HuH-7.5 (cell line): Measurements from ENCODE around the gene ATXN7L1.
A peak's percentile ranks its signal among the peaks of the same experiment; 100 is the strongest.

Experiments used
- DNase-seq: peaks from one replicate; pipeline ENCODE4 v3.0.0; 2011; ENCODE audit warnings: low spot score

The ATXN7L1 gene

DNA sequence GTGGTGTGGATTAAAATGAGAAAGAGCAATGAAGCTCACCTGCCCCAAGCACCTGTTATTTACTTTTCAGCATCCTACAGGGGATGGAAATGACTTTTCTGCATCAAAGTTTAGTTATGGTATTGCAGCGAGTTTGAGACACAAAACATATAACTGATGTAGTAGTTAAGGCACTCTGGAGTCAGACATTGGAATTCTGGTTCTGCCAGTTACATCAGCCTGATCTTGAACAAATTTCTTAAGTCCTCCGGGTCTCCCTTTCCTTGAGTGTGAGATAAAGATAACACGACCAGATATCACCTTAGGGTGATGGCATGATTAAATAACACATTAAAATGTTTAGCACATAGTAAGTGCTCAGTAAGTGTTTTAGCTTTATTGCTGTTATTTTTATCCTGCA is 97.4 kb downstream of the ATXN7L1 start:
- no peak for DNase-seq

DNA sequence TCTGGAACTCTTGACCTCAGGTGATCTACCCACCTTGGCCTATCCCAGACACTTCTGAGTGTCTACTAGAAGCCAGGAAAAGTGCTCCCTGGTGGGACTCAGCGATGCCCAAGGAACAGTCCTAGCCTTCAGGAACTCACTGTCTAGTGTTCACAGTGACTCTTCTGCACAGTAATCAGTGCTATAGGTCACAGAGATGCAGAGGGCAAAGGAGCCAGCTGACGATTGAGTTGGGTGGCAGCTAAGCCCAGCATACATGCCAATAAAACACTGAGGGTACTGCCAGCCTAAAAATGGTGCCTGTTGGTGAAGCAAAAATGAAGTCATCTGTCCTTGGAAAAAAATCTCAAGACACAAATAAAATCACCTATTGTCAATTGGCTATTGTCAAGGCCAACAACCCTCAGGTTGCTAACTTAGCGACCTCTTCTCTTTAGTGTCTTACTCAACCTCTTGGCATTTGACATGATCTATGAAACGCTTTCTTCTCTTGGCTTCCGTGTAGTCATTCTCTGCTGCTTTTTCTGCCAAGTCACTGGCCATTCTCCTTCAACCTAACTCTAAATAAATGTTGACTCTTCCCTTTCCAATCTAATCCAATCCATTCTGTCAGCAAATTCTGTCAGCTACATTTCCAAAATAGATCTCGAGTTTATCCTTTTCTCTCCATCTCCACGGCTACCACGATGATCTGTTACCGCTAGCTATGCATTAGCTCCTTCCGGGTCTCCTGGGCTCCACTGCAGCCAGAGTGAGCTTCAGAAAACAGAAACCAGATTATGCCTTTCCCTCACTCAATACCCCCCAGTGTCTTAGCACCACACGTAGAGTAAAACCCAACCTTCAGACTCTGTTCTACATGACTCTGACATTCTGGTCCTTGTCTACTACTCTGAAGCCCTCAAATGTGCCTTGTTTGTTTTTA is 99.2 kb downstream of the ATXN7L1 start:
- no peak for DNase-seq

DNA sequence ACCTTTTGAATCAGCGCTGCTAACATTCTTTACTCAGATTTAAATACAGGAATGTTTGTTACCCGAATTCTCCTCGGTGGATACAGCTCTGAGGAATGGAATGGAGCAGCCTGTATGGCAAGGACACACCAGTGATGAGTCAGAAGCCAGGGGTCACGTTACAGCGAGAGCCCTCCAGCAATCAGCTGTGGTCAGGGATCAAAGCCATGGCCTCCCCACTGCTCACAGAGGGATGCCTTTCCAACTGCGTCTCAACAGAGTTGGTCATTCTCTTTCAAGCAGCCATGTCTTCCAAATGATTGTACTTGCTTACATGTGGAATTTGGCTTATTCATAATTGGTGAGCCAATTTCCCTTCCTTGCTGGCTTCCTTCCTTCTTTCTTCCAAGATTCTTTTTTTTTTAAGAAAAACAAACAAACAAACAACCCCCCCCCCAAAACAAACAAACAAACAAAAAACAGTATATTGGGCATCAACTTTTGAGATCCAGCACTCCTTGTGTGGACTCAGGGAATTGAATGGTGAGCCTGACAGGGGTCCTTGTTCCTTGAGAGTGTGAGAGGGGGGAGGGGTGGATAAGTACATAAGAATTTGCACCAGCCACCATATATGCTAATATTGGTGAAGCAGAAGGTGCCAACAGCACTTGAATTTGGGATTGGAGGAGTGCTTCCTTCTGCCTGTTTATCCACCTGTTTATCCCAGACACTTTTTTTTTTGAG is 100.2 kb downstream of the ATXN7L1 start:
- DNase-seq, result no peak

DNA sequence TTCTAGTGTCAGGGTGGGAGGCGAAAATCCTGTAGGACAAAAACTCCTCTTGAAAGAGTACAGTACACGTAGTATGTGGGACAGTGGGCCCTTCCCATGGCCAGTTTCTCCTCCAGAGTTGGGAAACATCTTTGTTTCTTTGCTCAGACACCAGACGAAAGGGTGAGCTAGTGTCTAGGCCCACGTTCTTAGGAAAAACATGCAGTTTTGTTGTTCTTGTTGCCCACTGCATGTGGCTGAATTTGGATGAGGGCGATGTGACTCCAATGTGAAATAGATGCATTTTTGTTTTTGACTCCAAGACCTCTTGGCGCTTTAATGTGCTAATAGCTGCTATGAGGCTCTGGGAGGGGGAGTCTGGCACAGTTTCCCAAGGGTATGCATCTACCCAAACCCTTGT is 100.8 kb downstream of the ATXN7L1 start:
- DNase-seq, result no peak

DNA sequence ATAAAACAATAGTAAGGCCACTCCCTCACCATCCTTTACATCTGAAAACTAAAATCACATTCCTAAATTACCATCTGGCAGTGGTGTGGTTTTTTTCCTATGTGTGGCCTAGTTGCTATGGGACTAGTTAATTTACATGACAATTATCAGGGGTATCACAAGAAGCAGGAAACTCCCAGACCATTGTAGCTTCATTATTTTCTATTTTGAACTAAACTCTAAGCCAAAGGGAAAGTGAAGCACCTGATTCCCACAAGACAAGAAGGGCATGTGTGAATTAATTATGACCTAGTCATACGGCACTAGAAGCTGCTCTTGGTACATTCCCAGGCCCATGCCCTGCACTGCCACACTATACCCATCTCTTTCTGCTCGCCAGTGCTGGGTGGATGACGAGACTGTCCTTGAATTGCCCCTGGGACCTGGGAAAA is 103.4 kb downstream of the ATXN7L1 start:
- DNase-seq, result no peak

DNA sequence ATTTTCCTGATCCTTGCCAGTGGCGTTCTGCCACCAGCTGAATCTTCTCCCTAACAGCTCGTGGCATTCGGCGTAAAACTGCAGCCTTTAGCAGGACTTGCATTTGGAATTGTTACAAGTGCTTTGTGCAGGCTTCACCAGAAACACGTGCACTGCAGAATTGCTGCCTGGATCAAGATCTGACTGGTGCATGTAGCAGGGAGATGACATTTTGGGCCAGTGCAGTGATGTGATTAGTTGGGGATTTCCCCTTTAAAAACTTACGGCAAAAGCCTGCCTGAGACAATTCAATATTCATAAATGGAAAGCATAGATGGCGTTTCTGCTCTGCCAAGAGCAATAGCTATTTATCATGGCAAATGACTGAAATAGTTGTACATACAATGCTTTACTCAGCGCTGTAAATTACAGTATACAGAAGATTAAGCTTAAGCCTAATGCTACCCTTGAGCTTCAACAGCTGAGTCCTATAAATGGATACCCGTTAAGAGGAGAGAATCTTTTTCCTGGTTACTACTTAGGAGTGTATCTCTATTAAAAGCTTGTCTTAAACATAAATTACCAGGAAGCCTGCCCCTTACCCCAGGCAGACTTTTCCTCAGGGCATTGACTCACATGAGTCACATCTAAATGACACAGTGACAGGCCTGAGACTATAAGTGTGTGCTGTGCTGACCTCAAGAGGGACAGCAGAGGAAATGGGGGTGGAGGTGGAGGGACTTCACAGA is 106.3 kb downstream of the ATXN7L1 start:
- no peak for DNase-seq

DNA sequence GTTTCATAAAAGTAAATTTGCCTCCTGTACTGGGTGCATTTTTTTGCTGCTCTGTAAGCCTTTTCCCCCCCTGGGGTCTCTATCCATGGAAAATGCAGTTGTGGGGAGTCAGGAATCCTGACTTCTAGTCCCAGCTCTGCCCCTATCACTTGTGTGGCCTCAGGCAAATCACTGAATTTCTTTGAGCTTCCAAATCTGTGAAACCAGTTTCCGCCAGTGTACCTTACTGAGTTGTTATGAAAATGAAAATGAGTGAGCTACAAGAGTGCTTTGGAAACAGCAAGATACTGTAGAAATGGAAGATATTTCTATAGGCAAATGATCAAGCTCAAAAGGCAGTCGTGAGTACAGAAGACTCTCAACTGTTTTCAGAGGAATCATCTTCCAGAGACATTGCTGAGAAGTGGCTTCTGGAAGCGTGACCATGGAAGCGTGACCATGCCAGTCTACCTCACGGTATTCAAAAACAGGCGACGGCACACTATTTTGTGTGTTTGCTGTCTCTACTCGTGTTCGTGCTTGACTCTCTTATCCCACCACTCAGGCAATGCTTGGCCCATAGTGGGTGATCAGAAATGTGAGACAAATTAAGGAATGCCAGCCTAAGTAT is 107.4 kb downstream of the ATXN7L1 start:
- DNase-seq, result no peak

DNA sequence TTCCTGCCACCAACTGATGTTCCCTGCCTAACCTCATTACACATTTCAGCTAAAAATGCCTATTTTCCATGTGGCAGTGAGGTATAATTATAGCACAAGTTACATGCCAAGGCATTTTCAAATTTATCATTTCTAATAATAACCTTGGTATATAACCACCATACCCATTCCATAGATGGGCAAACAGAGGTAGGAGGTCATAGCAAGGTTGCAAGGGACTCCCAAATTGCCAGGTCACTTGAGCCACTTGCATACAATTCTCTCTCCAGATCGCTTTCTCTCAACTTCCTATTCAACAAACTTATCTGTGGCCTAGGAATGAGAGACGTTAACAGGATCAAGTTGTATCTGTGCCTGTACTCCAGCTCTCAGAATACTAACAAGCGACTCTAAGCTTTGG is 108.3 kb downstream of the ATXN7L1 start:
- DNase-seq, result no peak

DNA sequence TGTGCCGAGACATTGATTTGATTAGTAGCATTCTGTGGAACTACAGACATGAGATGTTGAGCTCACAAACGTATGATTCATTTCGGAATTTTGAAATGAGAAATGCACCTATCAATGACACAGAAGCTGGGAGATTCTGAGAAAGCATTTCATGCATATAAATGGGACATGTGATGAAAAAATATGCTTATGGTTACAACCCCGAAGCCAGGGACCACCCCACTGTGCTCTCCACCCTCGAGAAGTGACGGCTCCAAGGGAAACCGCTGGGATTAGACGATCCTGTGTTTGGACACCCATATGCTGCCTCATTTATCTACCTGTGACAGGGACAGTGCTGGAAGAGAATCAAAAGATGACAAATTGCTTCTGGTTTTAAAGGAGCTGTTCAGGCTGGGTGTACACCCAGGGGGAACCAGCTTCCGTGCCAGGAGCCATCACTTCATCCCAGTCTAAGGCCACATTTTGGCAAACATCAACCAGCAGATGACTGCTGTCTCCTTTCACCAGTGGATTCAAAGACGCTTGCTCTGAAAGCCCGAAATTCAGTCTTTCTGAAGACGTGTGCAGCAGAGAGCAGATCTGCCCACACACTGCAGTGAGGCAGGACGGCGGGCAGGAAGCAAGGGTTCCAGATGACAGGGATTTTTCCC is 109.9 kb downstream of the ATXN7L1 start:
- no peak for DNase-seq

DNA sequence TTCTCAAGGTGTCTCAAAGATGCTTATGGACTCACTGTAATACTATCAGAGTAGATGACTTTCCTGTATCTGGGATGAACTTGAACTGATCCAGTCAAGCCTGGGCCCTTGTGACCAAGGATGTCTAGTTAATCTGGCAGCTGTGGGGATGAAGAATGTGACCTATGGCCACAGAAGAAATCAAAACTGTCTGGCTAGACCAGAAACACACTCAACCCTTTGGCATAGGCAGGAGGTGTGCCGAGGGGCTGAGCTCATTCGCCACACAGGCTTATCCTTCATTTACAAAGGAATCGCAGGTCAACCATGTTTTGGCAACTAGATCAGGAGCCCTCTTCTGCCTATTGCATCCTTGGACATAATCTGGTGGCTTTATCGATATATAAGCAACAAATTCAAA is 110.6 kb downstream of the ATXN7L1 start:
- no peak for DNase-seq

DNA sequence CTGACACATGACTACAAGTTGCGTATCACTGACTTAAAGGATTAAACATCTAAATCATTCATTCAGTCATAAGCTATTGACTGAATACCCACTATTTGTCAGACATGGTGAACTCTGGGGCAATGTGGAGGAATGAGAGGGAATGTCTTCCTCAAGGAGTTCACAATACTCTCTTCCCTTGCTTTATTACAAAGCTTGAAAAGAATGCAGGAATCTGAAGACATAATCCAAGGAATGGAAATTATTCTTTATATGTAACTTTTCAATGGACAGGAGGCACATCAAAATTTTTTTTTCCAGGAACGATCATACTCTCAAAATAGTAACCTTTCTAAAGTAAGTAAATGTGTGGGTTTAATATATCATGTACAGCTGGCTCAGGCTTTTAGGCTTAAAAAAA is 111.9 kb downstream of the ATXN7L1 start:
- DNase-seq, result no peak

DNA sequence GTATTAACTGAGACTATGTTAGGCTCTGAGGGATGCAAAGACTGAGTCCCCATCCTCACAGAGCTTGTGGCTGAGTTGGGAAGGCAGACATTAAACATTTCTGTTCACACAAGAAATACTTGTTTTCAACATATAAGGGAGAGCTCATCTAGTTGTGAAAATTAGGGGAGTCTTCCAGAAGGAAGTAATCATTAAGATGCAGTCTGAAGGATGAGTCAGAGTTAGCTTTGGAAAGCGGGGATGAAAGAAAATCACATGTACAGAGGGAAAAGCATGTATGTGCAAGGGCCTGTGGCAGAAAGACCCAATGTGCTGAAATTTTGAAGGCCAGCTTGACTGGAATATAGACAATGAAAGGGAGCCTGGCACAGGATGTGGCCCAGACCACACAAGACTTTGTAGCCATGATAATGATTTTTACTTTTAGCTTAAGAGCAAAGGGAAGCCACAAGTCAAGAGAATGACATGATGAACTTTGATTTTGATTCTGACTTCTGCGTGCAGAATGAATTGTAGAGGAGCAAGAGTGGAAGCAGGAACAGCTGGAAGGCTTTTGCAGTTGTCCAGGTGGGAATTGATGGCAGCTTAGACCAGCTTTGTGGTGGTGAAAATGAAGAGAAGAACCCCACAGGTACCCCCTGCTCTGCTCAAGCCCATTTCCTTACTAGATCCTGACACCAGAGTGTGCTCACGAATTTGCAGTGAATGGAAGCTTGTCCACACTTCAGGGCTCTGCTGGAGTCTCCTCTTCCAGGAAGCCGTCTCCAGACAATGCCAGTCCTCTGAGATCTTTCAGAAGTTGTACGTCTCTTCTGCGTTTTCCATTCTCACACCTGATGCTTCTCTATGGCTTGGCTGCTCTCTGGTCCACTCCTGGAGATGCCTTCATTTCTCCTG is 115.6 kb downstream of the ATXN7L1 start:
- no peak for DNase-seq

DNA sequence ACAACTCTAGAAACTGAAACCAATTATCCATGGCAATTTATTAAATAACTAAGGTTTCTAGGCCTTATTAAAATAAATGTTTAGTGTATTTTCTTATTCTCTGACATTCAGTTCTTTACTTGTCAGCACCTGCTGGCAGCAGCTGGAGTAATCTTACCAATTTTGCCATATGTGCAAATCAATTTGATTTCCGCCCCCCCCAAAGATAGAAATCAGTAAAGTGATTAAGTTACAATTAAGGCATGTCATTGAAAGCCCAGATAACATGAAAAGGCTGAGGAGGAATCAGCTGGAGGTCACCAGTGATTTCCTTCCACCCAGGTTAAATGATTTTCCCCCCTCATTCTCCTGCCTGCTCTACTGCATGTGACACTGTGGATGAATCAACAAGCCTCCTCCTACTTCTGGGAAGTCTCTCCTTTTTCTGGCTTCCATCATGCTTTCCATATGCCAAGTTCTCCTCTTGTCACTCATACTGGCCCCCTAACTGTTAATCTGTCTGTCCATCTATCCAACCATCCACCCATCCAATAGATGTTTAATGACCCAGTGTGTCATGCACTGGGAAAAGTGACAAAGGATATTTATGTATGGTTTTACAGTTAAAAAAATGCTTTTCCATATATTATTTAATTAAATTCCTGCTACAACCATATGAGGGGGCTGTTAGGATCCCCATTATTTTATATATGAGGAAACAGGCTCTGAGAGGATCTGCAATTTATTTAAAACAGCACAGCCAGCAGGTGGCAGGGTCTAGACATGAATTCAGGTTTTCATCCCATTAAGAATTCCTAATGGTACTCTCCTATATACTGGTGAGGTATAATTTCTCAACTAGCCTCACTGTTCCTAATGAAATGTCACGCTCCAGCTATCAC is 116.5 kb downstream of the ATXN7L1 start:
- peak; percentile 33 for DNase-seq

DNA sequence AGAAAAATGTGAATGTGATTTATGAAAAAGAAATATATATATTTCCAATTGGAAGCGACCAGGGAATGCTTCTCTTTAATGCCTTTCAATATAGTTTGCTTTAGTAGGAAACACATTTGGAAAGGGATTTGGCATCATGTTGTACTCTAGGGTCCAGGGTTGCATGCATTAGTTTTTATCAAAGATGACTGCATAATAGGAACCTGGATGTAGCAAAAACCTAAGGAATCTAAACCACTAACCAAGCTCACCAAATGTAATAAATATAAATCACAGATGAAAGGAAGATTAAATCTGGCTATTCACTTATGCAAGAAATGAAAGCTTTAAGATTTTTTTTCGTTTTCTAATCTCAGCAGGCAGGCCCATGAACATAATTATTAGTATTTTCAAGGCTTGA is 120.0 kb downstream of the ATXN7L1 start:
- DNase-seq, result no peak

DNA sequence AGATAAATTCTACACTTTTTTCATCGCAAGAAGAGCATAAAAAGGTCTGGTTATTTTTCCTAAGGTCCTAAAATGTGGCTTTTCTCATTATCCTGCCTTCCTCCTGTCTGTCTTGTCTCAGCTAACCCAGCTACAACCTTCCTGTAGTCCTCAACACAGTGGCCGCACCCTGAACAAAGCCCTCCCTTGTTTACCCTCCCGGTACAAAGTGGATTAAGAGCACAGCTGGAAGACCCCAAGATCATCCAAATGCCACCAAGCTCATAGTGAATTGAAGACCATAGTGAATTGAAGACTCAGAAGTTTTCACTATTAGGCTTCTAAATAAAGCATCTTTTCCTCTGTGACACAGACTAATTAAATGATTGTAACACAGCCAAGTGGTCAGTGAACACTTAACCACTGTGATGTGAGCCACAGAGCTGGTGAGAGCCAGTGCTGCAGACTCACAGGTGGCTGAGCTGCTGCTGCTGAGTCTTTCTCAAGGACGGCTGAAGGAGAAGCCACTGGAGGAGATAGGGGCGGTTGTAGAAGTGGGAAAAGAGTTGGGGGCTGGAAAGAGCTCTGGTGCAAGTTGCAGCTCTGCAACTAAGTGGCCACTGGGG is 123.6 kb downstream of the ATXN7L1 start:
- no peak for DNase-seq

DNA sequence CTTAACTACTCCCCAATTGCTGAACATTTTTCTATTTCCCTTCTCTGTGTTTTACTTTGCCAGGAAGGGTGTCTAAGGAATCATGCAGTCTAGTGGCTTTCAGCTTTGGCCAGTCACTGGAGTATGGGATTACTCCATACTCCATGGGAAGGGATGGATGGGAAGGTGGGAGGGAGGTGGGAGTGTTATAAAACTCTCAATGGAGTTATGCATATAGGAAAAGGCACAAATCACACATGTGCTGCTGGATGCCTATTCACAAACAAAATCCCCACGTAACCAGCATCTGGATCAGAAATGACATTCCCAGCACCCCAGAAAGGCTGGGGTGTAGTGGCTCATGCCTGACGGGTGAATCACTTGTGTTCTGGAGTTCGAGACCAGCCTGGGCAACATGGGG is 125.3 kb downstream of the ATXN7L1 start:
- no peak for DNase-seq

DNA sequence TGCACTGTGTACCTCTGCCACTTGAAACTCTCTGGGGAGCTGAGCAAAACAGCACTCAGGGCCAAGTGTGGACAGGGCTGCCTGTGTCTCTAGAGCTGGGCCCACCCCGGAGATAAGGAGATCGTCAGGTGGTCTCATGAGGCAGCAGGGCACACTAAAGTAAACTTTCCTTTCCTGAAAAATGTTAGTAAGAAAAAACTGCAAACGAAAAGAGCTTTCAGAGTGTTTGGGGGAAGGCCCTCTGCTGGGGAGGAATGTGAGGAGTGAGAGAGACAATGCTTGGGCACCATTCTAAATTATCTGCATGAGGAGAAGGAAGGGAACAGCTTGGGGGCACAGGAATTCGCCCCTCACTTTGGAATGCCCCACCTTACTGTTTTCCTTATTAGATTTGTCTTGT is 127.7 kb downstream of the ATXN7L1 start:
- no peak for DNase-seq

DNA sequence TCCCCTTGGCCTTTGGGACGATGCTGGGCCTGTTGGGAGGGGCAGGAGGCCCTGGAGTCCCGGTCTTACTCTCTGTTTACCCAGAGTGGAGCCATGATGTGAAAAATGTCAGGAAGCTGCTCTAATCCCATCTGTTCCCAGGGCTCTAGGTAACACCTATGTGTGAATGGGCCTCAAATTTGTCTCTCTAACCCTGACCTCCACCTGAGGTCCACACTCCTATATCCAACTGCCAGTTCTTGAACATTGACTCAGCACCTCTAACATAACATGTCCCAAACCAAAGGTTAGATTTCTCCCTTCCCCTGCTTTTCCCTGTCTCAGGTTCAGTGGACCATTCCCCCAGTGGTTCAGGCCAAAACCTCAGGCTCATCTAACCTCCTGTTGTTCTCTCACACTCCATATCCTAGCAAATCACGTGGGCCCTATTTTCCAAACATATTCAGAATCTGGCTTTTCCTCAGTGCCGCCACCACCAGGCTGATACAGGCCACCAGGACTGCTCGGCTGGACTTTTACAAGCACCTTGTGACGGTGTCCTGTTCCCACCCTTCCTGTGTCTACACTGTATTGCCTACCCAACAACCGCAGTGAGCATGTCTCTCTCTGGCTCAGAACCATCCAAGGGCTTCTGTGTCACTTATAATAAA is 130.6 kb downstream of the ATXN7L1 start:
- DNase-seq, result no peak

DNA sequence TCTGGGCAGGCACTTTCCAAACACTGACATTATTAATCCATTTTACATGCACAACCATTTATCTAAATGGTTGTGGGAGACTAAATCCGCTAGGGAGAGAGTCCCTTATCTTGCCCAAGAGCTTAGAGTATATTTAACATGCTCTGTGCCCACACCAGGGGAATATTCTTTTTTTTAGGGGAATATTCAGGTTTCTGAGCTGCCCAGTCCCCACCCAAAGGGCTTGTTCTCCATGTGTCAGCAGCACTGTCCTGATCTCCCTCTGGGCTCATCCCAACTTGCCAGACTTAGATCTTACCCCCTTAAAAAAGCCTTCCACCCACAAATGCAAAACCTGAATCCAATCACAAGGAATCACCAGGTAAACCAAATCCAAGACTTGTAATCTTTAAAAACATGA is 132.1 kb downstream of the ATXN7L1 start:
- DNase-seq, result no peak
